ENCODE measurements around the gene PEX14. TPM values are rescaled to one million over a fixed set of nuclear protein-coding genes. Genes with fewer than 3 reads are reported as not detected.

PEX14 gene
- total and polyA plus RNA-seq, 9 of the 15 experiments (the other 6 are each of a cell fraction or from before 2014, with no cell fraction given) = 2.6 to 45.7 (median 22.7) TPM

DNA sequence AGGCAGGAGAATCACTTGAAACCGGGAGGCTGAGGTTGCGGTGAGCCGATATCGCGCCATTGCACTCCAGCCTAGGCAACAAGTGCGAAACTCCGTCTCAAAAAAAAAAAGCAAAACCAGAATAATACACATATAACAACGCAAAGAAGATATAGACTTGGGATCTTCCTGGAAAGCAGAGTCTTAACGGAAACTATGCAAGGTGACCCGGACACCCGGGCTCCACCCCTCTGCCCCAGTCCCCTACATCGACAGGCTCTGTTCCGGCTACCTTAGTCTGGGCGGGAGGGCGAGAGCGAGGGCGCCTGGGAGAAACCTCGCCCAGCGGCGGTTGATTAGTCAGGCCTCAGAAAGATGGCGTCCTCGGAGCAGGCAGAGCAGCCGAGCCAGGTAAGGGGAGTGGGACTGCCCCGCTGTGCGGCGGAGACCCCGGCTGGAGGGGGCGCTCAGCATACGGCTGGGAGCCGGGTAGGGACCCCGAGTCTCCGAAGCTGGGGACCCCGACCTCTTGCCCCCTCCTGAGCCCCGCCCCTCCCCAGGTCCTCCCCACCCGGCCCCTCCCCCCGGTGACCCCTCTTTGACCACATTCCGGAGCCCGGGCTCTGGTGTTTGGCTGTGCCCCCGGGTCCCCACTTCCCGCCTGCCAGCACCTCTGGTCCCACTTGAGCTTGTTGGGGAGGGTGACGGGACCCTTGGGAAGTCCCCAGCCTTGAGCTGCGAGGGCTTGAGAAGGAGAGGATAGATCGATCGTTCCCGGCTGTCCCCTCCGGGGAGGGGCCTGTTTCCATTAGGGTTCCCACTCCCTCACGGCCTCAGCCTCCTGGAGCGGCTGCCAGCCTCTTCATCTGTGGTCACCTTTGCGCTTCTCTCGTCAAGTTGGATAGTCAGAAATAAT lies at the start of gene PEX14 (continued):
- TF ChIP-seq ZNF318 (IDR thresholded peaks at IDR 0.05; ENCODE audit: borderline replicate concordance in 1 of 2, low read depth in 1 of 2) (no peak), ARID1B (IDR thresholded peaks at IDR 0.05) (no peak), ATF2 (CRISPR knock-in tag; IDR thresholded peaks at IDR 0.05) (no peak), PHTF2 (CRISPR knock-in tag; IDR thresholded peaks at IDR 0.05) (no peak), NCOA4 (IDR thresholded peaks at IDR 0.05; ENCODE audit: partially characterized antibody) (peak; percentile 70), RBM22 (IDR thresholded peaks at IDR 0.05; ENCODE audit: low read depth, low read length, poor library complexity, severe bottlenecking) (peak; percentile 41), WHSC1 (IDR thresholded peaks at IDR 0.05; ENCODE audit: low read length) (no peak), NR2C2 (CRISPR knock-in tag; IDR thresholded peaks at IDR 0.05) (no peak; the same call in 1 of the 2 replicates), NR2C2 (tag; IDR thresholded peaks at IDR 0.05) (peak; percentile 93), TRIM24 (IDR thresholded peaks at IDR 0.05) (0 out of 4 replicates have a peak, but pooled peaks of 1 of the 2 experiments have one; percentile 36), MLLT1 (IDR thresholded peaks at IDR 0.05) (peak in 1 of 2 experiments; percentile 100; a peak in 2 of 4 replicates)
- TF ChIP-seq, protein P1, sequence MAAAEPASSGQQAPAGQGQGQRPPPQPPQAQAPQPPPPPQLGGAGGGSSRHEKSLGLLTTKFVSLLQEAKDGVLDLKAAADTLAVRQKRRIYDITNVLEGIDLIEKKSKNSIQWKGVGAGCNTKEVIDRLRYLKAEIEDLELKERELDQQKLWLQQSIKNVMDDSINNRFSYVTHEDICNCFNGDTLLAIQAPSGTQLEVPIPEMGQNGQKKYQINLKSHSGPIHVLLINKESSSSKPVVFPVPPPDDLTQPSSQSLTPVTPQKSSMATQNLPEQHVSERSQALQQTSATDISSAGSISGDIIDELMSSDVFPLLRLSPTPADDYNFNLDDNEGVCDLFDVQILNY (CRISPR knock-in tag; IDR thresholded peaks at IDR 0.05) = no peak
- TF ChIP-seq, protein P2, sequence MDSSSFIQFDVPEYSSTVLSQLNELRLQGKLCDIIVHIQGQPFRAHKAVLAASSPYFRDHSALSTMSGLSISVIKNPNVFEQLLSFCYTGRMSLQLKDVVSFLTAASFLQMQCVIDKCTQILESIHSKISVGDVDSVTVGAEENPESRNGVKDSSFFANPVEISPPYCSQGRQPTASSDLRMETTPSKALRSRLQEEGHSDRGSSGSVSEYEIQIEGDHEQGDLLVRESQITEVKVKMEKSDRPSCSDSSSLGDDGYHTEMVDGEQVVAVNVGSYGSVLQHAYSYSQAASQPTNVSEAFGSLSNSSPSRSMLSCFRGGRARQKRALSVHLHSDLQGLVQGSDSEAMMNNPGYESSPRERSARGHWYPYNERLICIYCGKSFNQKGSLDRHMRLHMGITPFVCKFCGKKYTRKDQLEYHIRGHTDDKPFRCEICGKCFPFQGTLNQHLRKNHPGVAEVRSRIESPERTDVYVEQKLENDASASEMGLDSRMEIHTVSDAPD (CRISPR knock-in tag; IDR thresholded peaks at IDR 0.05) = no peak
